GM18505 (cell line): Measurements from ENCODE around the gene CDC42EP3.

Experiments used
- ATAC-seq: cut with Tn5 transposase; IDR thresholded peaks from one replicate; pipeline ENCODE4 v1.9.1; 2021; ENCODE audit not compliant: unreplicated experiment
- POLR2A ChIP-seq: IDR thresholded peaks from 4 replicates; pipeline ENCODE4 v1.6.1; 2011; ENCODE audit warnings: borderline replicate concordance; ENCODE audit not compliant: insufficient read depth, insufficient read length; ENCODE audit errors: extremely low read depth

Gene CDC42EP3

DNA sequence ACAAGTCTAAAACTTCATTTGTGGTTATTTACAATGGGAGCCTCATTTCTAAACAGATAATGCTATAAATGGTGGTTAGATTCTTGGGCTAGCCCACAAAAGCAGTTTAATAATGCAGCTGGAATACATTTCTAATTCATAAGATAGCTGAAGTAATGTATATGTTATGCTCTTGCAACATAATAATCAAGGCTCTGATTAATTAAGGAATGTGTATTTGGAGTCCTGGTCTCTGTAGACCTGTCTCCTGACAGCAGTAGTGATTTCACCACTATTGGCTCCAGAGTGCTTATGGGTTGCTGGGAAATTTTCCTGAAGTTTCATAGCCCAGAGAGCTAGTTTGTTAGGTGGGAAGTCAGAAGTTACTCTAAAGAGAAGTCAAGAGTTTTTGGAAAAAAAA, 21.3 kb upstream of the CDC42EP3 start:
- ATAC-seq, result no peak
- TF ChIP-seq POLR2A, result no peak

DNA sequence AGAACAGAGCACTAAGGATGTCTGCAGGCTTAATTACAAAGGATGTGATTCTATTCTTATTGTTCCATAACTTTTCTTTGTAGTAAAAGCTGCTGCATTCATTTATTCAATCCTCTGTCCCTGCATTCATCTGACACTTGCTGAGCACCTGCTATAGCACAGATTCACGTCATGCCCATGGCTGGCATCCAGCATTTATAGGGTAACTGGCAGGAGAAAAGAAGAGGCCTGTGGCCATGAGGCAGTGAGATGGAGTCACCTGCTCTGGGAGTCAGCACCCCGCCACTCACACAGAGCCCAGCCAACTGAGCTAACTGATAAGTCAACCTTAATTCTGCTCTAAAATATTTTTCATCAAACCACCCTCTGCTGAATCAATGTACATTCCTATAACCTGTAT, 18.3 kb upstream of the CDC42EP3 start:
- no peak for ATAC-seq
- TF ChIP-seq POLR2A, result no peak

- no peak for TF ChIP-seq POLR2A
- no peak for ATAC-seq
Measured at GRCh38 chr2:37688771-37689468, 17.5 kb upstream of the CDC42EP3 start.

- ATAC-seq, result no peak
- TF ChIP-seq POLR2A, result no peak
Measured at GRCh38 chr2:37686792-37687526, 15.5 kb upstream of the CDC42EP3 start.

GRCh38 chr2:37684809-37685208, 13.4 kb upstream of the CDC42EP3 start:
- ATAC-seq, result no peak
- TF ChIP-seq POLR2A, result no peak

DNA sequence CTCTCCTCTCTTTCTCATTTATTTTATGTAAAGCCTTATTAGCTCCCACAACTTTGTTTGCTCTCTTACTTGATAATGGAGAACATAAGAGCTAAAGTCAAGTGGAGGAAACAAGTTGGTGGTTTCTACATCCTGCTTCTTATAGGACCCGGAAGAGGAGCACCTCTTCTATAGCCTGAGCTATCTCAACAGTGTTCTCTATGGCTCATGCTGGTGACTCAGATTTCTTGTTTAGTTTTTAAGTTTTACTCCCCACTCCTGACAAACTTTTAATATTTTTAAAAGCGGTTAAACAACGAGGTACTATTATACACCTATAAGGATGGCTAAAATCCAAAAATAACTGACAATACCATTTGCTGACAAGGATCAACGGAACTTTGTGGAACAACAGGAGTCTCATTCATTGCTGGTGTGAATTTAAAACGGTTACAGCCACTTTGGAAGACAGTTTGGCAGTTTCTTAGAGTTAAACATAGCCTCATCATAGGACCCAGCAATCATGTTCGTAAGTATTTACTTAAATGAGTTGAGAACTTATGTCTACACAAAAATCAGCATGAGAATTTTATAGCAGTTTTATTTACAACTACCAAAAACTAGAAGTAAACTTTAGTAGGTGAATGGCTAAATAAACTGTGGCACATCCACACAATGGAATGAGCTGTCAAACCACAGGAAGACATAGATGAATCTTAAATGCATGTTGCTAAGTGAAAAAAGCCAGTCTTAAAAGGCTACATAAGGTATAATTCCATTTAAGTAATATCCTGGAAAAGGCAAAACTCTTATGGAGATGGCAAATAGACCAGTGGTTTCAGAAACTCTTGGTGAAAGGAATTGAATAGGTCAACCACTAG, 12.7 kb upstream of the CDC42EP3 start:
- no peak for ATAC-seq
- no peak for TF ChIP-seq POLR2A

DNA sequence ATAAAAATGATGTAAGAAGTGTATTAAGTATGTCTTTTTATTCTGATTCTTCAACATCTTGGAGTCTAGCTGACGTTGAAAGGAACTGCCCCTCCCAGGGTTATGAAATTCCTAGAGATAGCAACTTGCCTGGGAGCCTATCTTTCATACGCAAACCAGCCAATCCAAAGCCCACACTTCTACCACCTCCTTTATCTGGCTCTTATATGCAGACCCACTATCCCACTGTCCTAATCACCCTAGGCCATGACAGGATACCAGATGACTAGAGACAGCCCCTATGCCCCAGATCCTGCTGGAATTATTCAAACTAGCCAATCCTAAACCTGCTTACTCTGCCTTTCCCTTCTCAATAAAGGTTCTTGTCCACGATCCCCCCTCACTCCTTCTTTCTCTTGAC, 11.8 kb upstream of the CDC42EP3 start:
- ATAC-seq, result no peak
- TF ChIP-seq POLR2A, result no peak

DNA sequence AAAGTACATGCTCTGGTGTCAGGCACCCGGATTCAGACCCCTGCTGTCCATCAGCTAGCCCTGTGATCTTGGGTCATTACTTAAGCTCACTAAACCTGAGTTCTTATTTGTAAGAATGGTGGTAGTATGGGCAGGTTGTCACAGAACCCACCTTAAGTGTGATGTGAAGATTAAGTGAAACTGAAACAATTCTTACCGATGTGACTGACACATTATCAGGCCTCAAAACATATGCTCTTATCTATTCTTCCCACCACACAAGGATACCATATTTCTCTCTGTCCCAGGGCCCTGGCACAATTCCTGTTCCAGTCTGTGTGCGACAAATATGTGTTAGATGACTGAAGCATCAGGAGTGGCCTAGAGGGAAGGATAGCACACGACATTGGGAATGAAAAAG, 11.0 kb upstream of the CDC42EP3 start:
- TF ChIP-seq POLR2A, result no peak
- ATAC-seq, result no peak

DNA sequence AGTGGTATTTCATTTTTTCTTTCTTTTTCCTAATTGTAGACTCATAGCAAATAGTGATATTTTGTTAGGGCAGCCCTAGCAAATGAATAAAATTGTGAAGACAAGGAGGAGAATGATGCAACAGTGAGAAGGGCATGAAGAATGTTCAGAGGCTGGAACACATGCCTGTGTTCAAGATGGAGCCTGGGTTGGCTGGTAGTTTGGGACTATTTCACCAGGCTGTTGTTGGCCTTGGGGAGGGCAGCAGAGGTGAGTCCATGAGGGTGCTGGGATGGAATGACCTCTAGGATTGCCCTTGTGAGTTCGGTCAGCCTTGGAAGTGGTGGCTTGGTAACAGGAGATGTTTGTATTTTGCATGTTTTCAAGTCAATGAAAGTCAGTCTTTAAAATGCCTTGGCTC, 10.1 kb upstream of the CDC42EP3 start:
- ATAC-seq, result no peak
- no peak for TF ChIP-seq POLR2A

DNA sequence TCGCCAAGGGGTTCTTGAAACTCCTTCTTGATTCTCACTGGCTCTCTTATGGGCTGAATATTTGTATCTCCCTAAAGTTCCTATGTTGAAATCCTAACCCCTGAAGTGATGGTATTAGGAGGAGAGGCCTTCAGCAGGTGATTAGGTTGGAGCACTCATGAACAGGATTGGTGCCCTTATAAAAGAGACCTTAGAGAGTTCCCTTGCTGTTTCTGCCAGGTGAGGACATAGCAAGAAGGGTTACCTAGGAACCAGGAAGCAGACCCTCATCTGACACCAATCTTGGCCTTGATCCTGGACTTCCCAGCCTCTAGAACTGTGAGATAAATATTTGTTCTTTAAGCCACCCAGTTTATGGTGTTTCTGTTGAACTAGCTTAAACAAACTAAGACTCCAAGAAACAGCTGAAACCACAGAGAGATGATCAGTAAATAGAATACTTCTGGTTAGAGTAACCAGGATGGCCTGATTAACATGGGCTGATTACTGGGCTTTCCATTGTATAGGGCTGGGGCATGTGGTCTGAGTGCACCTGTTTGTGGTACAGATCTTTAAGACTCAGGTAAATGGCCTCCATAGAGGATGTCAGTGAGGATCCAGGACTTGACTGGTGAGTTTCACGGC, 7.7 kb upstream of the CDC42EP3 start:
- TF ChIP-seq POLR2A, result no peak

DNA sequence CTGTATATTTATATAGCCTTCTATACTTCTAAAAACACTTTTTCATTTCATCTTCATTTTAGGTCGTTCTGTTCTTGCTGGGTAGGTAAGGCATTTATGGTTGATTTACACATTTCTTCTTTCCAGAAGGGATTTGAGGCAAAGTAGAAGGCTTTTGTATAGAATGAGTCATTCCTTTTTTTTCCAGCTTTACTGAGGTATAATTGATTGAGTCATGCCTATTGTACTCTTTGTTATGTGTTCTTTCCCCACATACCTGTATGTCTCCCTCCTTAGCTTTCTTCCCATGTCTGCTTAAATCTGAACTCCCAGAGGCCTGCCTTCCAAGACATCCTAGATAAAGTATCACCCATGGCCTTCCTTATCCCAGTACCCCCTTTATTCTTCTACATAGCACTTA, 4.8 kb upstream of the CDC42EP3 start:
- TF ChIP-seq POLR2A, result no peak
- no peak for ATAC-seq

More for the DNA sequence above, 7.7 kb upstream of the CDC42EP3 start:
- no peak for ATAC-seq

DNA sequence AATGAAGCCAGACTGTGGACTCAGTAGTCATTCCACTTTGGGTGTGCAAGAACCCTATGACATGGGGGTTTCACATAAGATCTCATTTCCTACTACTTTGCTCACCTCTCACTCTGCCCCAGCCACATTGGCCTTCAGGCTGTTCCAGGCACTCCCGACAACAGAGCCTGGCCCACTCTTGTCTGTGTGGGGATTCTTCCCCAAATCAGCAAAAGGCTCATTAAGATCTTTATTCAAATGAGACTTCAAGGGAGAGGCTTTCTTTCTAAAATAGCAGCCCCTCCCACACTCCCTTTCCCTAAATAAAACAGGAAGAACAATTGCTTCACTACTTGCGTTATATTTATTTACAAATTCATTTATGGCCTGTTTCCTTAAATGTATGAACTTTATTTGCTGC, 3.5 kb upstream of the CDC42EP3 start:
- ATAC-seq, result no peak
- no peak for TF ChIP-seq POLR2A

DNA sequence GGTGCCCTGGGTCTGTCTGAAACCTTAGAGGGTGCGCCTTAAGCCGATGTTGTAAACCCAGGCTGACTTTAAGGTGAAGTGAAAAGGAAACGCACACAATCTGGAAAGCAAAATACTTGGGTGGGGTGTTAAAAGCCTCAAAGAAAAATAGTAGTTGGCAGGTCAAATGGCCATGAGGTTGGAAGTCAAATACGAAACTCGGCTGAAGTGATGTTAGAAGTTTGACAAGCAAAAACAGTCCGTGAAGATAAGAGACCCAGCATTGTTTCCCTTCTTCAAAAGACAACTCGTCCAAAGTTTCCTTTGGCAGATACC, 1.4 kb upstream of the CDC42EP3 start:
- no peak for TF ChIP-seq POLR2A
- ATAC-seq, result no peak
